T-helper 2 cell treated with Interferon-gamma antibody and Interleukin-4, amounts not matched to agents 100 ng/mL and 5 ng/mL, for 36 hours (primary cell): ENCODE data around the gene MAP1LC3B2. TPM values are rescaled to one million over a fixed set of nuclear protein-coding genes. Genes with fewer than 3 reads are reported as not detected.

ENCODE experiments used
- intact Hi-C: fragments of 100-400 bp; cut with micrococcal nuclease; formaldehyde crosslinking; loops from one replicate; pipeline ENCODE4 v1.15.1; 2023
- total RNA-seq: library from RNA; stranded (reverse); gene quantifications from 2 replicates; pipeline ENCODE4 v1.2.3, GENCODE V29; 2022

MAP1LC3B2 gene
- total RNA-seq, 1 donor from 2014 or later, result 0.50 TPM

- intact Hi-C loops, result loop anchor here (10.0 kb wide), 2 partner anchors 57 to 197 kb away; partner anchors contain the start of genes RNFT2 and SPRING1
These were observed 21.9 kb upstream of the MAP1LC3B2 start for GRCh38 chr12:116537101-116537904.

GRCh38 chr12:116538076-116538591 is 21.0 kb upstream of the MAP1LC3B2 start:
- intact Hi-C loops, result loop anchor here (1.0 to 10.0 kb wide), 3 partner anchors 21 to 197 kb away; partner anchors contain the start of genes MAP1LC3B2, RNFT2 and SPRING1

- intact Hi-C loops, result loop anchor here (1.0 to 10.0 kb wide), 3 partner anchors 21 to 196 kb away; partner anchors contain the start of genes MAP1LC3B2, RNFT2 and SPRING1
These were observed 20.4 kb upstream of the MAP1LC3B2 start for GRCh38 chr12:116538682-116539305.

GRCh38 chr12:116539361-116539771 is 19.8 kb upstream of the MAP1LC3B2 start:
- intact Hi-C loops, result loop anchor here (10.0 kb wide), 2 partner anchors 55 to 195 kb away; partner anchors contain the start of genes RNFT2 and SPRING1

GRCh38 chr12:116539905-116540482 is 19.2 kb upstream of the MAP1LC3B2 start:
- intact Hi-C loops, result loop anchor here (10.0 kb wide), 2 partner anchors 55 to 195 kb away; partner anchors contain the start of genes RNFT2 and SPRING1

- intact Hi-C loops, result no loop called here
These were observed 18.5 kb upstream of the MAP1LC3B2 start for GRCh38 chr12:116540622-116541152.

GRCh38 chr12:116541547-116542344 is 17.4 kb upstream of the MAP1LC3B2 start:
- intact Hi-C loops, result no loop called here

- intact Hi-C loops, result no loop called here
These were observed 16.7 kb upstream of the MAP1LC3B2 start for GRCh38 chr12:116542345-116542956.

GRCh38 chr12:116544656-116545055 is 14.5 kb upstream of the MAP1LC3B2 start:
- intact Hi-C loops, result no loop called here

- intact Hi-C loops, result no loop called here
These were observed 14.0 kb upstream of the MAP1LC3B2 start for GRCh38 chr12:116545144-116545543.

GRCh38 chr12:116545936-116546335 is 13.2 kb upstream of the MAP1LC3B2 start:
- intact Hi-C loops, result no loop called here

GRCh38 chr12:116547955-116548501 is 11.2 kb upstream of the MAP1LC3B2 start:
- intact Hi-C loops, result no loop called here

- intact Hi-C loops, result loop anchor here (10.0 kb wide), 1 partner anchor 225 kb away; no protein-coding TSS in a partner anchor
These were observed 9.2 kb upstream of the MAP1LC3B2 start for GRCh38 chr12:116549993-116550392.

GRCh38 chr12:116551151-116551550 is 8.0 kb upstream of the MAP1LC3B2 start:
- intact Hi-C loops, result loop anchor here (10.0 kb wide), 1 partner anchor 226 kb away; no protein-coding TSS in a partner anchor

GRCh38 chr12:116551619-116551951 is 7.6 kb upstream of the MAP1LC3B2 start:
- intact Hi-C loops, result loop anchor here (10.0 kb wide), 1 partner anchor 227 kb away; no protein-coding TSS in a partner anchor

GRCh38 chr12:116551952-116552772 is 7.0 kb upstream of the MAP1LC3B2 start:
- intact Hi-C loops, result loop anchor here (10.0 kb wide), 1 partner anchor 227 kb away; no protein-coding TSS in a partner anchor

GRCh38 chr12:116552773-116553373 is 6.3 kb upstream of the MAP1LC3B2 start:
- intact Hi-C loops, result loop anchor here (10.0 kb wide), 1 partner anchor 228 kb away; no protein-coding TSS in a partner anchor

- intact Hi-C loops, result loop anchor here (5.0 to 10.0 kb wide), 2 partner anchors 232 to 366 kb away; no protein-coding TSS in a partner anchor
These were observed 2.7 kb upstream of the MAP1LC3B2 start for GRCh38 chr12:116556356-116556952.
